ENCODE data around the gene L3MBTL3. TPM values are rescaled to one million over a fixed set of nuclear protein-coding genes. Genes with fewer than 3 reads are reported as not detected.
"Not testable (repeated sequence)": the region's sequence is repeated elsewhere in the genome, so short reads cannot be mapped to it uniquely, and the experiment has no call there.

Gene L3MBTL3
- polyA plus RNA-seq, 12 donors: 5.0 to 16.8 (median 6.2) TPM; not detected in 1

DNA sequence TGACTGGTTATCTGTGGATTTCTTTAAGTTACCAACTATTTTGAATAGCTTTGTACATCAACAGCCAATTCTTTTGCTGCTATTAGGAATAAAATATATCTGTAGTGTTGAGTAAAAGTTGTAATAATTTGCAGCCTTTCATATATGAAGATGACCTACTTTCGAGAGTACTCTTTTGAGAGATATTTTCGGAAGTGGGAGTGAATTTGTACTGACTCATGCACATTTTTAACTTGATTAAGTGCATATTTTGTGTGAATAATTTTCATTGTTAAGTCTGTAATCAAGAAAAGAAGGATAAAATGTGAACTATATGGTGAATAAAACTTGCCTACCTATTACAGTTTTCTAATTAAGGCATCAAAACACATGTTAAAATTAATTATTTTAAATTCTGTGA is 51.9 kb downstream of the L3MBTL3 start:
- no peak for DNase-seq

GRCh38 chr6:130070792-130071191 is 52.4 kb downstream of the L3MBTL3 start:
- DNase-seq: no peak

- no peak for DNase-seq
Measured at GRCh38 chr6:130075879-130076460, 57.6 kb downstream of the L3MBTL3 start.

DNA sequence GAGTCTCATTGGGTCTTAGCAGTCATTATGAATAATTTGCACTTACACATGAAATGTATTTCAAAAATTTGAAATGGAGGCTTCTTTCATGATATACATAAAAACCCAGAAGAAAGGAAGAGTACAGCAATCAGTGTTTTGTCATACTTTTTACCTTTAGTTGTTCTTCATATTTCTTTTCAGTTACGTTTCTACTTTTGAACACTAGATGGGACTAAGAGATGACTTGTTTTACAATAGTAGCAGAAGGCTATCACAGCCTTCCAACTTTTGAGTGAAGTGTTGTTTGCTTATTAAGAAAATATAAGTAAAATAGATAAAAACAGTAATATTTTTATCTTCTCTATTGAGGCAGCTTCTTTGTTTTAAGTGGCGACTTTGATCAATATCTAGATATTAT is 58.1 kb downstream of the L3MBTL3 start:
- DNase-seq: peak; percentile 8

DNA sequence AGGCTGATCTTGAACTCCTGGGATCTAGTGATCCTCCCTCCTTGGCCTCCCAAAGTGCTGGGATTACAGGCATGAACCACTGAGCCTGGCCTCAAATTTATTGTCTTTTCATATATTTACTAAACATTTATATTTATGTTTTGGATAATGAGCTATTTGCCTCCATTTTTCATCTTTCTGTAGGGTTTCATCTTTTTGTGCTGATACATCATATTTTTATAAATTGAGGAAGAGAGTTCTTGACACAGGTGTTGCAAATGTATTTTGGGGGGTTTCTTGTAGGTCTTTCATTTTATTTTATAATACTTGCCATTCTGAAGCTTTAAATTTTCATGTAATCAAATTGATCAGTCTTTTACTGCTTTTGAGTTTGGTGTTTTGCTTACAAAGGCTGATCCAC is 72.4 kb downstream of the L3MBTL3 start:
- no peak for DNase-seq

- no peak for DNase-seq
Measured at GRCh38 chr6:130093546-130093945, 75.2 kb downstream of the L3MBTL3 start.

- DNase-seq: no peak
Measured at GRCh38 chr6:130098317-130098716, 79.9 kb downstream of the L3MBTL3 start.

GRCh38 chr6:130099119-130099518 is 80.7 kb downstream of the L3MBTL3 start:
- no peak for DNase-seq

DNA sequence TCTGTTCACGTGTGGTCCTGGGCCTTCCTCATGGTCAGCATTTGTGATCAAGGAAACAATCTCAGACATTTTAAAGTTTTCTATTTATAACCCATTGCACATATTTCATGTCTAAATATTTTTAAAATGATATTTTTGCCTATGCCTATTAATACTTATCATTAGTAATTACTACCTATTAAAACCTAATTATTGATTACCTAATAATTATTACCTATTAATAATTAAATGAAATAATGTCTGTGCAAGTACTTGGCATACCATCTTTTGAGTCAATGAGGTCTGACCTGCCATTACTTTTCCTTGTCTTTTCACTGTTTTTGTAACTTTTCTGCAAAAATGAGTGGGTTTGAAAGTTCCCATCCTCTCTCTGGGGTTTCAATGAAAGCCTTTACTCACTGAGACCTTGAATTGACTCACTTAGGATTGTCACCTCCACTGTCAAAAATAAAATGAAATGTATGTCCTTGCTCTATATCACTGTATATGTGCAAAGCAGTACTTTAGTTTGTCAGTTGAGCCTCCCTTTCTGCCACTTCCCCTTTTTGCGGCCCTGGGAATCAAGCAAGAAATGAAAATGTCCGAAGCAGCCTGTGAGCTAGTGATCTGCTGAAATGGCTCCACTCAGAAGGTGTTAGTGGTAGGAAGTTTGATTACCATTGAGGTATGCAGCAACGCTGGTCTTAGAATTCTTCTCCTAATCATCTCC is 87.8 kb downstream of the L3MBTL3 start:
- no peak for DNase-seq

DNA sequence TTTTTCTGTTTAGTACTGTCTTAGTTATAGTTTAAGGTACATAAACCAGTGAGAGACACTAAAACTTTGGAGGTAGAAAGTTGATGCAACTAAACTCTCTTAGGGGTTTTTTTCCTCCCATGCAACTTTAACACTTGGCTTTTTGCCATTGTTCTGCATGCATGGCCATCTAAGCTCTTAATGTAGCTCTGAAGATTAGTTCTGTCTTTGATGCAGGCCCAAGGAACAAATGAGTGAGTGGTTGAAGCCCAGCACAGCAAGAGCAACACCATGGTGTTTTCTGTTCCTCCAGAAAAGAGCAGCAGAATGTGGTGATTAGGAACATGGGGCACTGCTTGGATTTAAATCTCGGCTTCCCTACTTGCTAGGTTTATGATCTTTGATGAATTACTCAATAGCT is 89.3 kb downstream of the L3MBTL3 start:
- no peak for DNase-seq

- DNase-seq: no peak
Measured at GRCh38 chr6:130111031-130111430, 92.7 kb downstream of the L3MBTL3 start.

DNA sequence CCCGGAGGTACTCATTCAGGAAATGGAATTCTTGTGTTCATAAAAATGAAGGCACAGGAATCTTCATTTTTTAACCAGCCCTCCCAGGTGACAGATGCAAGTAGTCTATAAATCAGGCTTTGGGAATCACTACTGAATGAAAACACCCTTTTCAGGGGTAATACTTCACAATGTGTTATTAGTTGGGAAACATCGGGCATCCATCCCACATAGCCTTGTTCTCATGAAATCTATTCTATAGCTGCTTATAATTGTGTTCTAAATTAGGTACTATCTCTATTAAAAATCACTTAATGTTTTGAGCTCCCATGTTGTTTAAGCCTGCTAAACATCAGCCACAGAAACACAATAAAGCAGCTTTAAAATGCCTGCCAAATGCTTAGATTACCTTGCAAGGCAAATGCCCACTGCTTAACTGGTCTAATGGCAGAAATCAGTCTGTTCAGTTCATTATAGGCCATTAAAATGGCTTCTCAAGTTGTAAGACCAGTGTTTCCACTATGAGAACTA is 94.9 kb downstream of the L3MBTL3 start:
- no peak for DNase-seq

GRCh38 chr6:130115036-130115435 is 96.7 kb downstream of the L3MBTL3 start:
- DNase-seq: no peak

GRCh38 chr6:130116273-130116672 is 97.9 kb downstream of the L3MBTL3 start:
- DNase-seq: no peak

GRCh38 chr6:130117187-130117701 is 98.9 kb downstream of the L3MBTL3 start:
- DNase-seq: not testable (repeated sequence)

DNA sequence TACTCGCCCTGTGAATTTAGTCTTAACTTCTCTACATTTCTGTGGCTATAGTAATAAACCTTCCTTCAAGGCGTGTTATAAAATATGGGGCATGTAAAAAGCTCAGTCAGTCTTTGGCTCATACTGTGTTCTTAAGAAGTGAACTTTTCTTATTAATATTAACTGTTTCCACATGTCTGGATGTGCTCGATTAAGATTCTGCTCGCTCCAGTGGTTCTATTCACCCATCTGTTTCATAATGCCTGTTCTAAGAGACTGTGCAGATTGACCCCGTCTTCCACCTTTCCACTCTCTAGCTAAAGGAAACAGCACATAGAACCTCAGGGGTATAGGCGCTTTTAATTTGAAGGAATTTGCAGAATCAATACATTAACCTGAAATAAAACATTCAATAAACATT is 99.9 kb downstream of the L3MBTL3 start:
- DNase-seq: no peak

GRCh38 chr6:130119211-130119610 is 100.8 kb downstream of the L3MBTL3 start:
- no peak for DNase-seq

GRCh38 chr6:130120731-130121130 is 102.3 kb downstream of the L3MBTL3 start:
- DNase-seq: no peak

GRCh38 chr6:130122243-130122642 is 103.9 kb downstream of the L3MBTL3 start:
- no peak for DNase-seq

DNA sequence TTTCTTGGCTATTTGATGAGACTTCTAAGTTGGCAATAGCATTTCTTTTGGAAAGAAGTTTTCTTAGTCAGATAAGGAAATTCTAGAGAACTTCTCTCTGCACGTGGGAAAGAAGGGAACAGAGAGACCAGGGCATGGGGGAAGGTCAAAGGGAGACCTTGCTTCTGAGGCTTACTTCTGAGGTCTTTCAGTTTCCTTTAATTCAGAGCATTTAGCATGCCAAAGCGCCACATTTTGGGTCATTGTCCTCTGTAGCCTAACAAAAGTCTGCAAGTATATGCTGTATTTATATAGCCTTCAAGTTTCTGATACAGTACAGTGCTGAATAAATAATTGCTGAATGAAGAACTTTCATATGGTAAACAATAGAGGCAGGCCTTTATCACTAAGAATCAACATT is 108.8 kb downstream of the L3MBTL3 start:
- no peak for DNase-seq

DNA sequence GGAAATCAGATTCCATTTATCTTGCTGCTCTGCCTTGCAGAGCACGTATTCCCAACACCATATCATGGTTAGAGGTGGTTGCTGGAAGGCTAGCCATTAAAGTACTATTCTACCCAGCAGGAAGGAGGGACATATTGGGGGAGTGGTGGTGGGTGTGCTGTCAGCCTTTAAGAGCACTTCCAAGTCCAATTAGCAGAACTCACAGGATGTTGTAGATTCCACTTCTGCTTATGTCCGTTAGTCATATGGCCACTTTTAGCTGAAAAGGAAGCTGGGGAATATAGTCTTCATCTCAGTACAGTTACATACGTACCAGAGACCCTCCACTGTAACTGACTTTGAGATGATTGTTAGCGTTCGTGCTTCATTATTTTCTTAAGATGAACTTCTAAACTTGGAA is 109.9 kb downstream of the L3MBTL3 start:
- no peak for DNase-seq

DNA sequence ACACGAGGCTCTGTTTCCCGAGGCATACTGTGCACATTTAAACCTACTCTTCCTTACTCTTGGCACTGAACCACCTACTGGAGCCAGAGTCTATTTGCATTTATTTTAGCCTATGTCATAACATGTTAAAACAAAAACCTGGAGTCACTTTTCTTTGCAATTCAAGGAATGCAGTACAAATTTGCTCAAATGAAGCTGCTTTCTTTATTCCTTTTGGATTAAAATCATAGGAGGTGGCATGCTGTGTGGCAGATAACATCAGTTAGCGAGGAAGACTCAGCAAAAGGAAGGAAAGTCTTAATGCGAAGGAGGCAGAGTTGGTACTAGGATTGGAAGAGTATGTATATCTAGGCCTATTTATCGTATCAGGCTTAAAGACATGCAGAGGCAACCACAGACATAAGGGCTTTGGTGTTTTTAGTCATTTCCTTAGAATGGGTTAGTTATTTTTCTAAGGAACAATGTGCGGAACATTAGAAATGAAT is 111.4 kb downstream of the L3MBTL3 start:
- DNase-seq: no peak

- no peak for DNase-seq
Measured at GRCh38 chr6:130132286-130132701, 113.9 kb downstream of the L3MBTL3 start.

All from muscle of arm (tissue), 12 donors.